SK-N-SH treated with all-trans-retinoic acid at 6 μM for 48 hours (cell line): ENCODE data around the gene AREL1.

Source experiments
- RARB ChIP-seq: fragments of 250-450 bp; sonication (Bioruptor Pico); IDR thresholded peaks from 2 replicates; pipeline ENCODE4 v1.8.0; 2021; ENCODE audit warnings: mild to moderate bottlenecking, moderate library complexity
- TOX ChIP-seq: fragments of 250-450 bp; sonication (Bioruptor Pico); IDR thresholded peaks from 2 replicates; pipeline ENCODE4 v1.8.0; 2021; ENCODE audit warnings: mild to moderate bottlenecking, moderate library complexity, borderline replicate concordance
- ZFP3 ChIP-seq: fragments of 250-450 bp; sonication (Bioruptor Pico); IDR thresholded peaks from 2 replicates; pipeline ENCODE4 v1.5.0; 2020; ENCODE audit warnings: mild to moderate bottlenecking, moderate library complexity
- ZNF8 ChIP-seq: fragments of 450-650 bp; formaldehyde crosslinking; IDR thresholded peaks from 2 replicates; pipeline ENCODE4 v1.5.0; 2020; ENCODE audit warnings: mild to moderate bottlenecking, moderate library complexity

DNA sequence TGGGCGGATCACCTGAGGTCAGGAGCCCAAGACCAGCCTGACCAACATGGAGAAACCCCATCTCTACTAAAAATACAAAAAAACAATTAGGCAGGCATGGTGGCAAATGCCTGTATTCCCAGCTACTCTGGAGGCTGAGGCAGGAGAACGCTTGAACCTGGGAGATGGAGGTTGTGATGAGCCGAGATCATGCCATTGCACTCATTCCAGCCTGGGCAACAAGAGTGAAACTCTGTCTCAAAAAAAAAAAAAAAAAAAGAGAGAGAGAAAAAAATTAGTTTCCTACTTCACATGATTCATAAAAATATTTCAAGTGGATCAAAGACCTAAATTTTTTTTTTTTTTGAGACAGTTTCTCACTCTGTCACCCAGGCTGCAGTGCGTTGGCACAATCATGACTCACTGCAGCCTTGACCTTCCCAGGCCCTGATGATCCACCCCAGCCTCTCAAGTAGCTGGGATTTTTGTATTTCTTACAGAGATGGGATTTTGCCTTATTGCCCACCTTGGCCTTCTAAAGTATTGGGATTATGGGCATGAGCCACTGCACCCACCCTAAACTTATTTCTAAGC is 25.0 kb upstream of the AREL1 start:
- no peak for TF ChIP-seq ZFP3 (CRISPR knock-in tag)
- no peak for TF ChIP-seq RARB (CRISPR knock-in tag)
- no peak for TF ChIP-seq ZNF8 (CRISPR knock-in tag)
- TF ChIP-seq TOX (CRISPR knock-in tag) = no peak
